ENCODE results near the gene ENO1. TPM values are rescaled to one million over a fixed set of nuclear protein-coding genes. Genes with fewer than 3 reads are reported as not detected.

The ENO1 gene
- total and polyA plus RNA-seq, 9 of the 15 experiments (the other 6 are each of a cell fraction or from before 2014, with no cell fraction given): 2,249 to 7,472 (median 2,868) TPM

DNA sequence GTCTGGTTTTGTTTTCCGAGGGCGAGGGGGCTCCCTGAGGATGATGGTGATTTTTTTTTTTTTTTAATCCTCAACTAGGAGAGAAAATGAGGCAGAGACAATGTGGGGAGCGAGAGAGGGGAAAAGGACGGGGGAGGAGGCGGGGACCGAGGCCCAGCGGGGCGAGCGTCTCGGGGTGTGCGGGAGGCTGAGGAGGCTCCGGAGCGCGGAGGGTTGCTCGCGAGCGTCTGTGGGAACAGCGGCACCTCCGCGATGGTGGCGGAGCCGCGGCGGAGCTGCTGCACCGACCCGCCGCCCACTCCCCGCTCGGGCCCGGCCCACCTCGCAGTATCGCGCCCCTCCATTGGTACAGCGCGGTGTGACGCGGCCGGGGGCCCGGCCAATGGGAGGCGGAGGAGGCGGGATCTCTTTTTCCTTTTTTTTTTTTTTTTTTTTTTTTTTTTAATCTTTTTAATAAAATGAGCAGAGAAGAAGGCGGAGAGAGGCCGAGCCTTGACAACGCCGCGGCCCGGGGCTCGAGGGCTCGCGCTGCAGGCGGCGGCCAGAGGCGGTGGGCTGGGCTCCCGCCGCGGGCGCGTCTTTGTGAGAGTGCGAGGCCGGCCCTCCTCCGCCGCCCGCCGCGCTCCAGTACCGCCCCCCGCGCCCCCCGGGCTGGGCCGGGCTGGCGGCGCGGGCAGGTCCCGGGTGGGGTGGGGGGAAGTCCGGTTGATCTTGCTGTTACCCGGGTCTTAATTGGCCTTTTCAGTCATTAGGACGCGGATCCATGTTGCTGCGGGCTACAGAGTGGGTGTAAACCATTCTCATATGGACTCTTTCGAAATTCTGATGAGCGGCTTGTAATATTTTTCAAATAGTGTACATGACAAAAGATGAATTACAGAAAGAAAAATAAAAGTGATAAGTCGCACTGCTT, 60.8 kb downstream of the ENO1 start, which contains the start of gene RERE (continued):
- no peak for TF ChIP-seq ZFP30 (CRISPR knock-in tag; IDR thresholded peaks at IDR 0.05; ENCODE audit: borderline replicate concordance)
- peak; percentile 45; the same call in 1 of the 2 replicates for TF ChIP-seq ETV5 (CRISPR knock-in tag; IDR thresholded peaks at IDR 0.05; ENCODE audit: low read depth)
- no peak for TF ChIP-seq SRSF9 (IDR thresholded peaks at IDR 0.05; ENCODE audit: borderline replicate concordance, low read depth, low read length)
- TF ChIP-seq CC2D1A (IDR thresholded peaks at IDR 0.05): no peak
- TF ChIP-seq ZNF77 (CRISPR knock-in tag; IDR thresholded peaks at IDR 0.05): no peak
- TF ChIP-seq, protein P1, sequence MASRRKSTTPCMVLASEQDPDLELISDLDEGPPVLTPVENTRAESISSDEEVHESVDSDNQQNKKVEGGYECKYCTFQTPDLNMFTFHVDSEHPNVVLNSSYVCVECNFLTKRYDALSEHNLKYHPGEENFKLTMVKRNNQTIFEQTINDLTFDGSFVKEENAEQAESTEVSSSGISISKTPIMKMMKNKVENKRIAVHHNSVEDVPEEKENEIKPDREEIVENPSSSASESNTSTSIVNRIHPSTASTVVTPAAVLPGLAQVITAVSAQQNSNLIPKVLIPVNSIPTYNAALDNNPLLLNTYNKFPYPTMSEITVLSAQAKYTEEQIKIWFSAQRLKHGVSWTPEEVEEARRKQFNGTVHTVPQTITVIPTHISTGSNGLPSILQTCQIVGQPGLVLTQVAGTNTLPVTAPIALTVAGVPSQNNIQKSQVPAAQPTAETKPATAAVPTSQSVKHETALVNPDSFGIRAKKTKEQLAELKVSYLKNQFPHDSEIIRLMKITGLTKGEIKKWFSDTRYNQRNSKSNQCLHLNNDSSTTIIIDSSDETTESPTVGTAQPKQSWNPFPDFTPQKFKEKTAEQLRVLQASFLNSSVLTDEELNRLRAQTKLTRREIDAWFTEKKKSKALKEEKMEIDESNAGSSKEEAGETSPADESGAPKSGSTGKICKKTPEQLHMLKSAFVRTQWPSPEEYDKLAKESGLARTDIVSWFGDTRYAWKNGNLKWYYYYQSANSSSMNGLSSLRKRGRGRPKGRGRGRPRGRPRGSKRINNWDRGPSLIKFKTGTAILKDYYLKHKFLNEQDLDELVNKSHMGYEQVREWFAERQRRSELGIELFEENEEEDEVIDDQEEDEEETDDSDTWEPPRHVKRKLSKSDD (conservative IDR thresholded peaks at IDR 0.05; ENCODE audit: low read length): no peak
- TF ChIP-seq SMAD4 (CRISPR knock-in tag; conservative IDR thresholded peaks at IDR 0.05): peak; percentile 42
- no peak for TF ChIP-seq ZNF444 (CRISPR knock-in tag; IDR thresholded peaks at IDR 0.05)
- TF ChIP-seq CBFA2T2 (conservative IDR thresholded peaks at IDR 0.05): no peak
- TF ChIP-seq, protein P2, sequence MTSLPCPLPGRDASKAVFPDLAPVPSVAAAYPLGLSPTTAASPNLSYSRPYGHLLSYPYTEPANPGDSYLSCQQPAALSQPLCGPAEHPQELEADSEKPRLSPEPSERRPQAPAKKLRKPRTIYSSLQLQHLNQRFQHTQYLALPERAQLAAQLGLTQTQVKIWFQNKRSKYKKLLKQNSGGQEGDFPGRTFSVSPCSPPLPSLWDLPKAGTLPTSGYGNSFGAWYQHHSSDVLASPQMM (CRISPR knock-in tag; IDR thresholded peaks at IDR 0.05): no peak
- TF ChIP-seq FOXJ3 (CRISPR knock-in tag; IDR thresholded peaks at IDR 0.05): no peak
- no peak for TF ChIP-seq ZNF764 (CRISPR knock-in tag; IDR thresholded peaks at IDR 0.05; ENCODE audit: low read depth)
- no peak for TF ChIP-seq KLF1 (tag; IDR thresholded peaks at IDR 0.05)
- TF ChIP-seq ZNF239 (CRISPR knock-in tag; IDR thresholded peaks at IDR 0.05): no peak
- peak; percentile 100 for TF ChIP-seq RBM25 (IDR thresholded peaks at IDR 0.05; ENCODE audit: low read depth, low read length, severe bottlenecking)
- peak; percentile 46 for TF ChIP-seq RB1 (IDR thresholded peaks at IDR 0.05; ENCODE audit: low read depth)
- no peak for TF ChIP-seq RBM15 (IDR thresholded peaks at IDR 0.05; ENCODE audit: insufficient read depth, low read length)
- TF ChIP-seq, protein P3, sequence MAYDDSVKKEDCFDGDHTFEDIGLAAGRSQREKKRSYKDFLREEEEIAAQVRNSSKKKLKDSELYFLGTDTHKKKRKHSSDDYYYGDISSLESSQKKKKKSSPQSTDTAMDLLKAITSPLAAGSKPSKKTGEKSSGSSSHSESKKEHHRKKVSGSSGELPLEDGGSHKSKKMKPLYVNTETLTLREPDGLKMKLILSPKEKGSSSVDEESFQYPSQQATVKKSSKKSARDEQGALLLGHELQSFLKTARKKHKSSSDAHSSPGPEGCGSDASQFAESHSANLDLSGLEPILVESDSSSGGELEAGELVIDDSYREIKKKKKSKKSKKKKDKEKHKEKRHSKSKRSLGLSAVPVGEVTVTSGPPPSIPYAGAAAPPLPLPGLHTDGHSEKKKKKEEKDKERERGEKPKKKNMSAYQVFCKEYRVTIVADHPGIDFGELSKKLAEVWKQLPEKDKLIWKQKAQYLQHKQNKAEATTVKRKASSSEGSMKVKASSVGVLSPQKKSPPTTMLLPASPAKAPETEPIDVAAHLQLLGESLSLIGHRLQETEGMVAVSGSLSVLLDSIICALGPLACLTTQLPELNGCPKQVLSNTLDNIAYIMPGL (CRISPR knock-in tag; IDR thresholded peaks at IDR 0.05): no peak; the same call in 1 of the 2 replicates
- TF ChIP-seq TAF1 (IDR thresholded peaks at IDR 0.05; ENCODE audit: control insufficient read depth, extremely low read depth, insufficient read depth, low read length, severe bottlenecking): peak; percentile 95
- no peak for TF ChIP-seq TRIM28 (IDR thresholded peaks at IDR 0.05)
- peak; percentile 29; the same call in 1 of the 2 replicates for TF ChIP-seq SMARCA4 (IDR thresholded peaks at IDR 0.05)
- peak; percentile 97 for TF ChIP-seq POLR2G (IDR thresholded peaks at IDR 0.05; ENCODE audit: low read depth, low read length)
- TF ChIP-seq, protein P4, sequence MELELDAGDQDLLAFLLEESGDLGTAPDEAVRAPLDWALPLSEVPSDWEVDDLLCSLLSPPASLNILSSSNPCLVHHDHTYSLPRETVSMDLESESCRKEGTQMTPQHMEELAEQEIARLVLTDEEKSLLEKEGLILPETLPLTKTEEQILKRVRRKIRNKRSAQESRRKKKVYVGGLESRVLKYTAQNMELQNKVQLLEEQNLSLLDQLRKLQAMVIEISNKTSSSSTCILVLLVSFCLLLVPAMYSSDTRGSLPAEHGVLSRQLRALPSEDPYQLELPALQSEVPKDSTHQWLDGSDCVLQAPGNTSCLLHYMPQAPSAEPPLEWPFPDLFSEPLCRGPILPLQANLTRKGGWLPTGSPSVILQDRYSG (tag; conservative IDR thresholded peaks at IDR 0.05; ENCODE audit: low read depth): no peak
